Medulla oblongata (tissue), 1 donor: ENCODE data around the gene HEATR3.

Source experiments
- DNase-seq: peaks from one replicate; pipeline ENCODE4 v3.0.0-alpha.2; 2015; ENCODE audit errors: extremely low spot score

Gene HEATR3

DNA sequence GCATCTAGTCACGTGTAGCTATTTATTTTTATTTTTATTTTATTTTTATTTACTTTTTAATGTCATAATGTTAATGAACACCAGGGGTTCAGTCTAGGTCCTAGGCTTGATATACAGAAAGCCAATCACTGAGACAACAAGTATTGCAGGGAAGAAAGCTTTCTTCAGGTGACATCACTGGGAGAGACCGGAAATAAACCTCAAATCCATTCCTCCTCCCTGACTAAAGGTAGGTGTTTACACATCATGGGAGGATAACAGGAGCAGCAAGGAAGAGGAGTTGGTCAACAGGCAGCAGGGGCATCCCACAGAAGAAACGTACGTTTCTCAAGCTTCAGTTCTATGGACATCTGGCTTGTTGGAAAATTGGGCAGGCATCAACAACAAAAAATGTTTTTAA, 9.5 kb upstream of the HEATR3 start:
- DNase-seq: no peak

DNA sequence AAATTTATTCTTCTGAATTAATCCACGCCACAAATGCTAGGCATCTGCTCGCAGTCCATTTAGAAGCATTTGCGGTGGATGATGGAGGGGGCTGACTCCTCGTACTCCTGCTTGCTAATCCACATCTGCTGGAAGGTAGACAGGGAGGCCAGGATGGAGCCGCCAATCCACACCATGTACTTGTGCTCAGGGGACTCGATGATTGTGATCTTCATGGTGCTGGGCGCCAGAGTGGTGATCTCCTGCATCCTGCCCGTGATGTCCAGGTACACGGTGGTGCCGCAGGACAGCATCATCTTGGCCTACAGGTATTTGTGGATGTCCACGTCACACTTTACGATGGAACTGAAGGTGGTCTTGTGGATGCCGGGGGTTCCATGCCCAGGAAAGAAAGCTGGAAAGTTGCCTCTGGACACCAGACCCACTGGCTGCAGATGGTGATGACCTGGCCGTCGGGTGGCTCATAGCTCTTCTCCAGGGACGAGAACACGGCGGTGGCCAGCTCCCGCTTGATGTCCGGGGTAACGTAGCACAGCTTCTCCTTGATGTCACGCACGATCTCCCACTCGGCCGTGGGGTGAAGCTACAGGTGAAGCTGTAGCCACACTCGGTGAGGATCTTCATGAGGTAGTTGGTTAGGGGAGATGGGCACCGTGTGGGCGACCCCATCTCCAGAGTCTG, 7.5 kb upstream of the HEATR3 start:
- DNase-seq: no peak

DNA sequence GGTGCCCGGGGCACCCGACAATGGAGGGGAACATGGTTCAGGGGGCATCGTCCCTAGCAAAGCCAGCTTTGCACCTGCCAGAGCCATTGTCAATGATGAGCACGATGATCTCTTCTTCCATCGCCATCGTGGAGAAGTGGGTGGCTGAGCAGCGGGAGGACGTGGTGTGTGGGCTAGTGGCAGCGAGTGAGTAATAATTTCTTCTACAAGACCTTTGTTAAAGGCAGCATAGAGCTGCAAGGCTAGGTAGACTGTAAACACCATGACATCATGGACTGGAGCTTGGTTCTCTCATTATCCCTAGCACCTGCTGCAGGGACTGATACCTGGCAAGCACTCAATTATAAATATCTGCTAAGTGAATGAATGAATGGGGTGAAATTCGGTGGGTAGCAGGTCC, 6.7 kb upstream of the HEATR3 start:
- DNase-seq: no peak

GRCh38 chr16:50059669-50060068, 6.1 kb upstream of the HEATR3 start:
- no peak for DNase-seq

GRCh38 chr16:50061326-50061725, 4.4 kb upstream of the HEATR3 start:
- no peak for DNase-seq

DNA sequence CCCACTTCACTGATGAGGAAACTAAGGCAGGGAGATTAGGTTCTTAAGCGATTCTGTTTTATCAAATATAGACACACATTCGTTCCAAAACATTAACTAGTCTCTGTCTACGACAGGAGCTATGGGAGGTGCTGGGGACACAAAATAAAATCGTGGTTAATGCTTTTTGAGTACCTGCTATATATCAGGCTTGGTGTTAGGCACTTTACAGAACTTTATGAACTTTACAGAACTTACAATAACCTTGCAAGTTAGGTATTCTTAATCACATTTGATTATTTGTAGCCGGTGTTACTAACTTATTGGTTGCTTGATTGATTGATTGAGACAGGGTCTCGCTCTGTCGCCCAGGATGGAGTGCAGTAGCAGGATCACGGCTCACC, 538 bp upstream of the HEATR3 start:
- no peak for DNase-seq

- peak; percentile 11 for DNase-seq
Measured at GRCh38 chr16:50066482-50067289, 916 bp downstream of the HEATR3 start.

GRCh38 chr16:50067290-50067853, 1.6 kb downstream of the HEATR3 start:
- DNase-seq: peak; percentile 53

- DNase-seq: no peak
Measured at GRCh38 chr16:50068550-50068949, 2.8 kb downstream of the HEATR3 start.

DNA sequence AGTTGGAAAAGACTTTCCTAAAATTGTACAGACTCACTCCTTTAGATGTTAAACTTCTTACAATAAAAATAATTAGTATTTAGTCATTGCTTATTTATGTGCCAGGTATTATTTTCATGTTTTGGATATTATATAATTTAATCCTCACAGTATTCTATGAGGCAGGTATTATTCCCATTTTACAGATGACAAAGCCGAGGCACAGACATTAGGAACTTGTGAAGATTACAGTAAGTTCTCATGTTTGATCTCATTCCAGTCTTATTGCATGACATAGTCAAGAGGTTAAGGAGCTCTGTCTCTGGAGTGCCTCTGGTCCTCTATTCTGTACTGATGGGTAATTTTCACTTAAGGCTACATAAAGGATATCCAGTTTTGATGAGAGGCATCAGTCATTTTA, 3.3 kb downstream of the HEATR3 start:
- no peak for DNase-seq

DNA sequence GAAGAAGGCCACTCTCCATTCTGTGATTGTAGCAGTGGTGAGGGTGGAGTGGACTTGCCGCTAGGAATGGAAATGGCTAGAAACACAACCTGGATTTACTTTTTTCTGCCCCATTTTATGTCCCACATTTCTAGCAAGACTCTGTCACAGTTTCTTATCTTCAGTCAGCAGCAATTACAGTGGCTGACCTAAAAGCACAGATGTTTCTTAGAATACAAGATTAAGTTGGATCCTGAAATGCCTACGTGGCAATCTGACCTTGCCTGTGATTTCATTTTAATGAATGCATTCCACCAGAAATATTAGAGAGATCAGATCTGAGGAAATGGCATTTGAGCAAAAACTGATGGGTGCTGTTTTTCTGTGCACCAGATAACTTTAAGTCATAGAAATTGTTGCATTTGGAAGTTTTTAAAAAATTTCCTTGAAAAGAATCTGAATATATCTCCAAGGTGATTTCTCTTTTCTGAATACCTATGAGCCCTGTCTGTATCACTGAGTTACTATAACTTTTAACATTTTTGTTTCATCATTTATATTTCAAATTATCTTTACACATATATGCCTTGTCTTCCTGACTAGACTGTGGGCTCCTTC, 5.4 kb downstream of the HEATR3 start:
- DNase-seq: no peak

DNA sequence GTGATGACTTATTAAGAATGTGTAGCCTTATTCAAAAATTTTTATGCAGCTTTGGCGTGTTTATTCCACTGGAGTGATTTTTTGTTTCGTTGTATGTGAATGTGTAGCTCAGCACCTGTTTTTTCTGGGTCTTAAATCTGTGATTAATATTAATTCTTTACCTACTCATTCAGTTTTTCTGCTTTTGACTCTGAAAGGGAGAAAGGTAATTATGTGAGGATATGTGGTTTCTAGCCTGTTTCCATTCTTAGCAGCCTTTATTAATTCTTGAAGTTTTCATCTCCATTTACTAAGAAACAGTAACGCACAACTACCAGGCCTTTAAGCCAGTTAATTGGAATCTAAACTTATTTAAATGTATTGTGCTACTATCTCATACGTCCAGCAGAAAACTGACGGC, 7.0 kb downstream of the HEATR3 start:
- DNase-seq: no peak

DNA sequence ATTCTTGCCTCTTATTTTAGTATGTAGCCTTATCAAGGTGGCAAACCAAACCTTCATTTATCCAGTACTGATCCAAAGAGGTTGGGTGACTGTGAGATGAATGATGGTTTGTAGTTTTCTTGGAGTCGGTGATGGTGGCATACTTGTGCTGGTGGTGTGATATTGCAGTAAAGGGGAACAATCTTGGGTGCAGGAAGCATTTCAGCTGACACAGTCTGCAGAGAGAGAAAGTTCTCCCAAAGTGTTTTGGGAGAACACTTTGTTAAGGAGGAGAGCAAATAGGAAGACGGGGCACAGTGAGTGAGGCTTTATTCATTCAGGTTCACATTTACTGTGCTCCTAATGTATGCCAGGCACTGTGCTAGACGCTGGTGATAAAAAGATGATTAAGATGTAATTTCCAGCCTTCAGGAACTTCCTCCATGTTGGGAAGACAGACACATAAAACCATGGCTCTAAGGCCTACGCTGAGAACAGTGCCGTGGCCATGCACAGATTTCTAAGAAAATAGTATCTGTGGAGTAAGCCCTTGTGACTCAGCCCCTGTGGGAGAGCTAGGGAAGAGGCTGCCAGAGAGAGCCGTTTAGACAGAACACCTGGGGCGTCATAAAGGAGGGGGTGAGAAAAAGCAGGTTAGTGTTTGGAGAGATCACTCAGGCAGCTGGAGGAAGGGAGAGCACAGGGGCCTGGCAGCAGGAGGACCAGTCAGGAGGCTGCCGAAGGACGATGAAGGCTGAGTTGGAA, 13.8 kb downstream of the HEATR3 start:
- DNase-seq: no peak

DNA sequence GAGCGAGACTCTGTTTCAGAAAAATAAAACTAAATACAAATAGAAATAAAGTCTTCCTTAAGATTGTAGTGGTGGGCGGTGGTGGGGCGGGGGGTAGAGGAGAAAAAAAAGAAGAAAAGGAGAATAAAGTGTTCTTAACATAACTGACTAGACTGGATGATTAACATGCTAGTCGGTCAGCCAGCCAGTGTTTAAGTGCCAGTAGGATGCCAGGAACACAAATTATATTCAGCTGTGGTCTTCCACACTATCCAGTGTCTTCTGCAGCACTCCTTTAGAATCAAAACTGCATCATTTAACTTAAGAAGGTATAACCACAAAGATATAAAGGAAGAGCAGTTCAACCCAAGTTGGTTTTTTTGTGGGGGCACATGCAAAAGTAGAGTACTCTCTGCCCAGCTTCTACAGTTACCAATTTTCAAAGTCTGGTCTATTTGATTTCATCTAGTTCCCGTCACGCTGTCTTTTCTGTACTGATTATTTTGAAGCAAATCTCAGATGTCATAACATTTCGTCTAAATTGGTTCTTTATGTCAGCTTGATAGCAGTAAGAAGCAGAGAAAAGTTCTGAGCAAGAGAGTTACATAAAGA, 15.8 kb downstream of the HEATR3 start:
- no peak for DNase-seq

DNA sequence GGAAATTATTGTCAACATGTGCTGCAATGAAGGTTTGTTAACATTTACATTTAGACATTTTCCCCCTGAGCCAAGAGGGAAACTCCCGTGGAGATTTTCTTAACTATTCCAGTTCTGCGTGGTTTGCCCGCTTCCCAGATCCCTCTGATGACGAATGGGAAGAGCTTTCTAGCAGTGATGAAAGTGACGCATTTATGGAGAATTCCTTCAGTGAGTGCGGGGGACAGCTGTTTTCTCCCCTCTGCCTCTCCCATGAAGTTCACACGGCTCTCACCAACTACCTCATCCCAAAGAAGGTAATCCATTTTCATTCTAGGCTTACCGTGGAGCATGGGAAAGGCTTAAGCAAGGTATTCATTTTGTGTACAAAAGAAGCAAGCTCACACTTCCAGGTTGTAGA, 18.2 kb downstream of the HEATR3 start:
- no peak for DNase-seq

DNA sequence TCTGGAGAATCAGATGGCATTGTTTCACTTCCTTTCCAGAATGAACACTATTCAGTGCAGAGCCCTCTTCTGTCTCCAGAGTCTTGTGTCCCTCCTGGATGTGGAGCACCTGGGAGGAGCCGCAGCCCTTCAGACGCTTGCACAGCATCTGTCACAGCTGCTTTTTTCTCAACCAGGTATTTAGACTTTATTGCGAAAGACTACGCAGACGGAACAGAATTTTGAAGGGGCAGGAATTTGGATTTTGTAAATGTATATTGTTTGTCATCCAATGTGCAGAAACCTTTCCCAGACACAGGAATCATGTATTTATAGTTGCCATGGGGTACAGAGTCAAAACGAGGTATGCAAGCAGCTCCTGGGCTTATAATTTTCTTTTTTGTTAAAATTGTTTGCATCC, 20.4 kb downstream of the HEATR3 start:
- no peak for DNase-seq

DNA sequence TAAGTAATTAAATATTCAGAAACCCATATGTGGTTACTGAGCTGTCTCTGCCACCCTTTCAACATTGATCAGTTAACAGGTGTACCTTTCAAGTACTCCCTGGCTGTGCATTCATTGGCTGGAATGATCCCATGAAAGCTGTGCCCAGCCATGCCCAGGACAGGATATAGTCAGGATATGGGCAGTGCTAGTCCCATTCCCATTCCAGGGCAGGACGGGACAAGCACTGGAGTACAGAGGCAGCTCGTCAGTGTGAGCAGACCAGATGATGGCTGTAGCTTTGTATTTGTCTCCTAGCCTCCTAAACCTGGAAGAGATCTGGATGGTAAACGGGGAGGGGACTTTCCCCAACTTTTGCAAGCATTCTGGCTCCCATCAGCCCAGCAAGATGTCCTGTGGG, 22.5 kb downstream of the HEATR3 start:
- no peak for DNase-seq

DNA sequence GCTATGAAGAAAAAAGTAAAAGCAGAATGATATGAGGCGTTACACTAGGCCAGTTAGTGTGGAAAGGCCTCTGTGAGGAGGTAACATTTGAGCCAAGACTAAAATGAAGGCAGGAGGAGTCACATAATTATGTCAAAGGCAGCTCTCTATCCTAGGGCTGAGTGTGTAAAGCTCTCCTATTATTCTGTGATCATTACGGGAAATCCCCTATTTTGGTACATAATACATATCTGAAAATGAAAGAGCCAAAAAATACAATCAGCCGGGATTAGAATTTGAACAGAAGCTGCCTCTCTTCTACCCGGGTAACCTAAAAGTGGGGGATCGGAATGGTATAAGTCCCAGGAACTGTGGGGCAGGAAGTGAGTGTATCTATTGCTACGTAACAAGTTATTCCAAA, 27.1 kb downstream of the HEATR3 start:
- DNase-seq: no peak

DNA sequence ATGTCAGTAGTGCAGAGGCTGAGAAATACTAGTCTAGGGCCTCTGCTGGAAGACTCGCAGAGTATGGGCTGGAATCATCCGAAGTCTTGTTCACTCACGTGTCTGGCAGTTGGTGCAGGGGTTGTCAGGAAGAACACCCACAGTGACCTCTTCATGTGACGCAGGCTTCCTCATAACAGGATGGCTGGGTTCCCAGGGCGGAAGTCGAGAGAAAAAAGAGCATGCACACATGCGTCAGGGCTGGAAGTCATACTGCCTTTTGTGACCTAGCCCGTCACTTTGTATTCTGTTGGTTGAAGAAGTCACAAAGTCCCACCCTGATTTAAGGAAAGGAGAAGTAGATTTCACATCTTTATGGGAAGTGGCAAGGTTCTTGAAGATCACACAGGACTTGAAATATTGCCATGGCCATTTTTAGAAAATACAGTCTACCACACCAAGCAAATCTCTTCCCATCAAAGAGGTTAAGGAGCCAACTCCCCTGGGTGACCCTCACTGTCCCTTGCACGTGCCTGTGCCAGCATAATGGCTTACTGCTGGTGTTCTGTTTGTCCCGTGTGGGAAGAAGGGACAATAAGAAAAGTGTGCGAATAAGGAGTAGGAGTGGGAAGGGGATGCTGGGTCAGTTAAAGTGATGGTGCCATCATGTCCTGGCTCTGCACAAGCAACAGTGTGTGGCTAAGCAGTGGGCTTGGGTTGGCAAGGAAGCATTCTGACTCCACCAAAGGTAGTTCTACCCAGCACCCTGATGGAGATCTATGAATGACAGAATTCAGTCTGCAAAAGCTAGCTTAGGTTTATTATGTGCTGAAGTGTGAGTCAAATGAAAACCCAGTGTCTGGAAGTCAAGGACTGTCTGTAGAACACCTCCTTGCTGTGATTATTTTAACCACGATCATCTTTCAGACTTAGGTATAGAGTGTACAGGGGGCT, 28.1 kb downstream of the HEATR3 start:
- peak; percentile 84 for DNase-seq

DNA sequence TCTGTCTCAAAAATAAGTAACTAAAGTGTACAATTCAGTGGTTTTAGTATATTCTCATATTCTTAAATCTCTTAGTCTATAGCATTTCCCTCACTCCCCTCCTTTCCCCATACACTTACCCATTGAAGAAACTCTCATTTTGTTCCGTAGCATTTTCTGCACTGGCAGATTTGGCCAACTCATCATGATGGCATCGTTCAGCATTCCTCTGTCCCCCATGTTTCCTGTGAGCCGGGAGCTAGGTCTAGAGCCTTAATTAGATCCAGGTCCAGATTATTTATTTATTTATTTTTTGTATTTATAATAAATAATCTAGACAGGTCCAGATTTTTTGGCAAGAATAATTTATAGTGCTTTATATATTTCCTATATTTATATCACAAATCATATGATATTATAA, 31.0 kb downstream of the HEATR3 start:
- no peak for DNase-seq
